Upper lobe of left lung (tissue), 4 donors: ENCODE measurements around the gene SLC25A42.

Source experiments
- EP300 ChIP-seq, 4 donors: sonication (generic); formaldehyde crosslinking; IDR thresholded peaks; one replicate each; pipeline ENCODE4 v1.5.1; 2017; ENCODE audit warnings: antibody characterized with exemption in 4 of 4, control low read depth in 2 of 4
- POLR2A ChIP-seq, 4 donors: fragments of 450-650 bp; IDR thresholded peaks; one replicate each; pipeline ENCODE4 v1.5.1; 2016 to 2017; ENCODE audit warnings: antibody characterized with exemption in 4 of 4, mild to moderate bottlenecking in 2 of 4
- POLR2AphosphoS5 ChIP-seq, 2 donors: sonication (generic); formaldehyde crosslinking; IDR thresholded peaks; one replicate each; pipeline ENCODE4 v1.5.1; 2017; ENCODE audit warnings: antibody characterized with exemption in 2 of 2
- TF ChIP-seq, protein P1 (sequence below), 6 experiments: fragments of 450-650 bp in 4 of 6; fragments of 200-600 bp in 2 of 6; sonication (generic) in 2 of 6; IDR thresholded peaks; one replicate each; pipeline ENCODE4 v1.5.1; 2016 to 2019; ENCODE audit warnings: antibody characterized with exemption in 6 of 6

DNA sequence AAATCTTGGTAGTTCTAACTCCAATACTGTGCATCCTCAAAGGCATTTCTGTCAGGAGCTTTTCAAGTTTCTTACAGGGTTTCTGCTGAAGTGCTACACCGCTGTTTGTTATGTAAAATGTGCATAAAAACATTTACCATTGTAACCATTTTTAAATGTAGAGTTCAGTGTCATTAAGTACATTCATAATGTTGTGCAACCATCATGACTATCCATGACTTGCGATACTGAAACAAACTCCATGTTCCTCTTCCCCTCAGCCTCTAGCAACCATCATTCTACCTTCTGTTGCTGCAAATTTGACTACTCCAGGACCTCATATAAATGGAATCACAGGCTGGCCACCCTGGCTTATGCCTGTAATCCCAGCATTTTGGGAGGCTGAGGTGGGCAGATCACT lies 14.4 kb upstream of the SLC25A42 start:
- TF ChIP-seq, protein P1, sequence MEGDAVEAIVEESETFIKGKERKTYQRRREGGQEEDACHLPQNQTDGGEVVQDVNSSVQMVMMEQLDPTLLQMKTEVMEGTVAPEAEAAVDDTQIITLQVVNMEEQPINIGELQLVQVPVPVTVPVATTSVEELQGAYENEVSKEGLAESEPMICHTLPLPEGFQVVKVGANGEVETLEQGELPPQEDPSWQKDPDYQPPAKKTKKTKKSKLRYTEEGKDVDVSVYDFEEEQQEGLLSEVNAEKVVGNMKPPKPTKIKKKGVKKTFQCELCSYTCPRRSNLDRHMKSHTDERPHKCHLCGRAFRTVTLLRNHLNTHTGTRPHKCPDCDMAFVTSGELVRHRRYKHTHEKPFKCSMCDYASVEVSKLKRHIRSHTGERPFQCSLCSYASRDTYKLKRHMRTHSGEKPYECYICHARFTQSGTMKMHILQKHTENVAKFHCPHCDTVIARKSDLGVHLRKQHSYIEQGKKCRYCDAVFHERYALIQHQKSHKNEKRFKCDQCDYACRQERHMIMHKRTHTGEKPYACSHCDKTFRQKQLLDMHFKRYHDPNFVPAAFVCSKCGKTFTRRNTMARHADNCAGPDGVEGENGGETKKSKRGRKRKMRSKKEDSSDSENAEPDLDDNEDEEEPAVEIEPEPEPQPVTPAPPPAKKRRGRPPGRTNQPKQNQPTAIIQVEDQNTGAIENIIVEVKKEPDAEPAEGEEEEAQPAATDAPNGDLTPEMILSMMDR (IDR thresholded peaks at IDR 0.05) = no peak
- TF ChIP-seq POLR2A (IDR thresholded peaks at IDR 0.05) (no peak), POLR2AphosphoS5 (IDR thresholded peaks at IDR 0.05) (no peak), EP300 (IDR thresholded peaks at IDR 0.05) (no peak)
